Measurements from ENCODE around the gene ABCC9. TPM values are rescaled to one million over a fixed set of nuclear protein-coding genes. Genes with fewer than 3 reads are reported as not detected.

ABCC9 gene
- total RNA-seq, 1 donor from 2014 or later, result 24.6 TPM

DNA sequence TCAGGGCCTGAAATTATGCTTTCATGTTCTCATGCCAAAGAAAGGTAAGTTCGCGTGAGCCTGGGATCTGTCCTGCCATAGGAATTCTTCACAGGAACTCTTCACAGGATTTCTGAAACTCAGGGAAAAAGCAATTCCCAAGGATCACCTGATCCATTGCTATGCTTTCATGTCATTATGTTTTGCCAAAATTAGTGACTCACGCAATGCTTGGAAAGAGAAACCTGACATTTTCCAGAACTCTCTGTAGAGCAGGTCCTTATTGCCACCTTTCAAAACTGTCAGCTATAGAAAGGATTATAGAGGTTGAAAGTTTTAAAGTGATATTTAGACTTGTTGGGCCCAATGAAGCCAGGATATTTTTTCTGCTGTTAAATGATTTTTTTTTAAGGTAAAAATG, 160.4 kb downstream of the ABCC9 start:
- Histone ChIP-seq H3K4me1 (no peaks in the 10 kb centered on the region), H3K27ac (no peak overlapping the region), H3K36me3 (no peaks in the 10 kb centered on the region), H3K4me3 (no peak overlapping the region), H3K9me3 (no peaks in the 10 kb centered on the region), H3K27me3 (no peaks in the 10 kb centered on the region)
- intact Hi-C loops (cut with DNase I), result no loop called here
- peak in 1 of 2 donors; percentile 56 for TF ChIP-seq POLR2AphosphoS5 (IDR thresholded peaks at IDR 0.05; ENCODE audit: insufficient read depth in 1 of 2, low read depth in 1 of 2)
- TF ChIP-seq POLR2A (IDR thresholded peaks at IDR 0.05), result no peak
- TF ChIP-seq, protein P1, sequence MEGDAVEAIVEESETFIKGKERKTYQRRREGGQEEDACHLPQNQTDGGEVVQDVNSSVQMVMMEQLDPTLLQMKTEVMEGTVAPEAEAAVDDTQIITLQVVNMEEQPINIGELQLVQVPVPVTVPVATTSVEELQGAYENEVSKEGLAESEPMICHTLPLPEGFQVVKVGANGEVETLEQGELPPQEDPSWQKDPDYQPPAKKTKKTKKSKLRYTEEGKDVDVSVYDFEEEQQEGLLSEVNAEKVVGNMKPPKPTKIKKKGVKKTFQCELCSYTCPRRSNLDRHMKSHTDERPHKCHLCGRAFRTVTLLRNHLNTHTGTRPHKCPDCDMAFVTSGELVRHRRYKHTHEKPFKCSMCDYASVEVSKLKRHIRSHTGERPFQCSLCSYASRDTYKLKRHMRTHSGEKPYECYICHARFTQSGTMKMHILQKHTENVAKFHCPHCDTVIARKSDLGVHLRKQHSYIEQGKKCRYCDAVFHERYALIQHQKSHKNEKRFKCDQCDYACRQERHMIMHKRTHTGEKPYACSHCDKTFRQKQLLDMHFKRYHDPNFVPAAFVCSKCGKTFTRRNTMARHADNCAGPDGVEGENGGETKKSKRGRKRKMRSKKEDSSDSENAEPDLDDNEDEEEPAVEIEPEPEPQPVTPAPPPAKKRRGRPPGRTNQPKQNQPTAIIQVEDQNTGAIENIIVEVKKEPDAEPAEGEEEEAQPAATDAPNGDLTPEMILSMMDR (IDR thresholded peaks at IDR 0.05), result no peak
- DNase-seq (ENCODE audit: extremely low spot score in 2 of 2), result no peak

DNA sequence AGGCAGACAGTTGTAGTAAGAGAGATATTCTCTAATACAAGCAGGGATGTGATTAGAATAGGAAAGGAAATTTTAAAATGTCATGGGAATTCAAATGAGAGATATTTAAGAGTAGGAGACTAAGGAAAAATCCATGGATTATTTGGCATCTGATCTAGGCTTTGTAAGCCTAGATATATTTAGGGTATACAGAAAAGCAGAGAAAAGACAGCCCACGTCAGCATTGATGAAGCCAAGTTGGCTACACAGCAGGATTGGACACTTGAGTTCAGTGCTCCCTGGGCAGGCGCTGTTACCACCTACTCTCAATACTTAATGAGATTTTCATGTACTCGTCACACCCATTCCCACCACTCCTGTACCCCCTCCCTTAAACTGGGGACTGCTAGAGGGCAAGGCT, 165.1 kb downstream of the ABCC9 start:
- Histone ChIP-seq H3K4me1 (peaks cover 7% of the 10 kb centered on the region), H3K27me3 (no peaks in the 10 kb centered on the region), H3K4me3 (no peak overlapping the region), H3K9me3 (no peaks in the 10 kb centered on the region), H3K27ac (peak overlapping the region; percentile 82), H3K36me3 (no peaks in the 10 kb centered on the region)
- DNase-seq (ENCODE audit: extremely low spot score in 2 of 2), result no peak
- TF ChIP-seq, protein P1 (IDR thresholded peaks at IDR 0.05), result no peak
- TF ChIP-seq POLR2AphosphoS5 (IDR thresholded peaks at IDR 0.05; ENCODE audit: insufficient read depth in 1 of 2, low read depth in 1 of 2) (no peak), POLR2A (IDR thresholded peaks at IDR 0.05) (no peak)
- intact Hi-C loops (cut with DNase I), result loop anchor here (10.0 kb wide), 1 partner anchor 59 kb away; no protein-coding TSS in a partner anchor

DNA sequence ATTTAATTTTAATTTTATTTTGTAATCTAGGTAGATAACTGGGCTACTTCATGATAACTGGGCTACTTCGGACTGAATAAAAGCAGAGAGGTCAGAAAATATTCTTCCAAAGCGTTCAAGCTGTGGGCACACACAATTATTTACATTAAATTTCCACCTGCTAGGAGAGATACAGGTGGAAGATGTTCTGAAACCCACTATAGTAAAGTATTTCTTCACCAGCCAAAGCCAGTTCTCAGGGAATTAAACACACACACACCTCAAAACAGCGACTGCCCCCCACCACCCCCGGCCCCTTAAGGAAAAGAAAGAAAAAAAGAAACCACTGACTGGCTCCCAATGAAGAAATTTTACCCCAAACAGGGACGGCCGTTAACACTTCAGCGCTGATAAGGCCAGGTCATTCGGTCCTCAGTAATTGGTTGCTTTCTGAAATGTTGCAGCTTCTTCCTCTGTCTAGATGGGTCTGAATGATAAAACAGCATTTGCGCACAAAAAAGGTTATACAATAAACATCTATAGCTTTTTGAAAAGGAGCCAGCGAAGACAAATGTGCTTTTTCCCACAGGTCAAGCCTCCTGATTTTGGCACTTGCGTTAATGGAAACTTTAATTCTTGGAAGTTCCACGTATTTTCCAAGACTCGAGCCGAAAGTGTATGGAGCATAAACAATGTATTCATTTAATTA, 165.9 kb downstream of the ABCC9 start:
- no peak for DNase-seq (ENCODE audit: extremely low spot score in 2 of 2)
- H3K4me3 ChIP-seq, result peak overlapping the region; percentile 60 to 72
- H3K27ac ChIP-seq, result peak overlapping the region; percentile 82
- H3K9me3 ChIP-seq, result no peaks in the 10 kb centered on the region
- peaks cover 7% of the 10 kb centered on the region for H3K4me1 ChIP-seq
- intact Hi-C loops (cut with DNase I), result loop anchor here (10.0 kb wide), 1 partner anchor 60 kb away; no protein-coding TSS in a partner anchor
- TF ChIP-seq, protein P1 (IDR thresholded peaks at IDR 0.05), result no peak
- no peak for TF ChIP-seq POLR2AphosphoS5 (IDR thresholded peaks at IDR 0.05; ENCODE audit: insufficient read depth in 1 of 2, low read depth in 1 of 2)
- no peak for TF ChIP-seq POLR2A (IDR thresholded peaks at IDR 0.05)
- no peaks in the 10 kb centered on the region for H3K36me3 ChIP-seq
- no peaks in the 10 kb centered on the region for H3K27me3 ChIP-seq

DNA sequence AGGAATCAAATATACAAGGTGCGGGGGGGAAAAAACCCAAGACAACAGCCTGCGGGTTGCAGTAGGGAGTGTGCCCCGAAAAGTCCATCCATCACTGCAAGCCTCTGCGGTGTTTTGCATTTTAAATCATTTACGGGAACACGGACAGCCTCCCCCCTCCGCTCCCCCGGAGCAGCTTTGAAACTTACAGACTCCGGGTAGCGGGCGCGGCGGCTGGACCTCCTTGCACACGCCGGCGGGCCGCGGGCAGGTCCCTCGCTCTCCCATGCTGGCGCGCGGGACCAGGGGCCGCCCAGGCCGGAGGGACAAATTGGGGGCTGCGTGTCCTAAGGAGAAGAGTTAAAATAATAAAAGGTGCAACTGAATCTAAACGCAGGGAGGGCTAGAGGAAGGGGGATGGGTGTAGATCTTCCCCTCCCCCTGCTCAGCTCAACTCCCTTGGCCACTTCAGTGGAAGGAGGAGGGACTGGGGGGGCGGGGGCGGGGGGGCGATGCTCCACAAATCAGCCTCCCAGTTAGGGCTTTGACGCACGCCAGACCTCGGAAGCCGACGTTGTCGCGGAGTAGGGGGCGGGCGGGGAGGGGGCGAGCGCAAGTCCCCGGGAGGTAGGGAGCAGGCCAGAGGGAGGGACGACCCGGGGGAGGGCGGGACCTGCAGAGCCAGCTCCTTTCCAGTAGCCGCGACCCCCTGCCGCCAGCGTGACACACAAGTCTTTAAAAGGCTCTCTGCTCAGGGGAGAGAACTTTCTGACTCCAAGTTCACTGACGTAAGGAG, 166.7 kb downstream of the ABCC9 start, which contains the start of gene KCNJ8:
Gene KCNJ8 (minus strand): TSS at position 349 of the 775 bp plus-strand sequence. CDS start 1,090 bp downstream, outside the sequence.
- Histone ChIP-seq H3K36me3 (no peaks in the 10 kb centered on the region), H3K27me3 (no peaks in the 10 kb centered on the region), H3K4me3 (peak within 1 kb of the TSS; percentile 60 to 72), H3K27ac (peak within 1 kb of the TSS; percentile 82), H3K4me1 (peaks cover 7% of the 10 kb centered on the region), H3K9me3 (no peaks in the 10 kb centered on the region)
- DNase-seq (ENCODE audit: extremely low spot score in 2 of 2), result peak in 1 of 2 donors; percentile 93
- intact Hi-C loops (cut with DNase I), result loop anchor here (10.0 kb wide), 1 partner anchor 60 kb away; no protein-coding TSS in a partner anchor
- peak in 1 of 2 donors; percentile 81 for TF ChIP-seq POLR2AphosphoS5 (IDR thresholded peaks at IDR 0.05; ENCODE audit: insufficient read depth in 1 of 2, low read depth in 1 of 2)
- no peak for TF ChIP-seq POLR2A (IDR thresholded peaks at IDR 0.05)
- TF ChIP-seq, protein P1 (IDR thresholded peaks at IDR 0.05), result no peak
